Measurements from ENCODE around the gene TRIM33. TPM values are rescaled to one million over a fixed set of nuclear protein-coding genes. Genes with fewer than 3 reads are reported as not detected.

Gene TRIM33
- total RNA-seq, 2 donors from 2014 or later, result 15.7 to 17.9 TPM

DNA sequence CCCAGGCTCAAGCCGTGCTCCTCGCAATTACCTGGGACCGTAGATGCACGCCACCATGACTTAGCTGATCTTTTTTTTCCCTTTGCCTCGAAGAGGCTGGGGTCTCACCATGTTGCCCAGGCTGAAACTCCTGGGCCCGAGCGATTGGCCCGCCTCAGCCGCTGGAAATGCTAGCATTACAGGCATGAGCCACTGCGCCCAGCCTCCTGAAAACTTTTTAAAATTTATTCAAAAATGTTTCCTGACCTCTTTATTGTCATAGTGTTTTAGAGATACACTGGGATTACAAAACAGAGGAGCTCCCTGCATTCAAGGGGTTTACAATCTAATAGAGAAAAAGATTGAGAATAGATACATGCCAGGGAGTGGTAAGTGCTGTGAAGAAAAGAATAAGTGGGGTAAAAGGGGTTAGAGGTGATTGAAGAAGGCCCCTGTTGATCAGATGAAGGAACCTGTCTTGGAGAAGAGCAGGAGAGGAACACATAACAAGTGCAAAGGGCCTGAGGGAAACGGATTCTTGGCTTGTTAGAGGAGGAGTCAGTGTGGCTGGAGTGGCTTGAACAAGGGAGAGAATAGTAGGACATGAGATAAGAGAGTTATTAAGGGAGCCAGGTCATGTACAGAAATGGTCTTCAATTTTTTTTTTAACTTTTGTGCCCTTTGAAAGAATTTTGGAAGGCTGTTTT is 1.7 kb upstream of the TRIM33 start:
- Histone ChIP-seq H3K9me3 (no peaks in the 10 kb centered on the region), H3K4me1 (peaks cover 0 to 35% of the 10 kb centered on the region in 2 donors), H3K27ac (no peak overlapping the region), H3K27me3 (no peaks in the 10 kb centered on the region), H3K36me3 (no peaks in the 10 kb centered on the region), H3K4me3 (no peak overlapping the region)
- TF ChIP-seq, protein P1, sequence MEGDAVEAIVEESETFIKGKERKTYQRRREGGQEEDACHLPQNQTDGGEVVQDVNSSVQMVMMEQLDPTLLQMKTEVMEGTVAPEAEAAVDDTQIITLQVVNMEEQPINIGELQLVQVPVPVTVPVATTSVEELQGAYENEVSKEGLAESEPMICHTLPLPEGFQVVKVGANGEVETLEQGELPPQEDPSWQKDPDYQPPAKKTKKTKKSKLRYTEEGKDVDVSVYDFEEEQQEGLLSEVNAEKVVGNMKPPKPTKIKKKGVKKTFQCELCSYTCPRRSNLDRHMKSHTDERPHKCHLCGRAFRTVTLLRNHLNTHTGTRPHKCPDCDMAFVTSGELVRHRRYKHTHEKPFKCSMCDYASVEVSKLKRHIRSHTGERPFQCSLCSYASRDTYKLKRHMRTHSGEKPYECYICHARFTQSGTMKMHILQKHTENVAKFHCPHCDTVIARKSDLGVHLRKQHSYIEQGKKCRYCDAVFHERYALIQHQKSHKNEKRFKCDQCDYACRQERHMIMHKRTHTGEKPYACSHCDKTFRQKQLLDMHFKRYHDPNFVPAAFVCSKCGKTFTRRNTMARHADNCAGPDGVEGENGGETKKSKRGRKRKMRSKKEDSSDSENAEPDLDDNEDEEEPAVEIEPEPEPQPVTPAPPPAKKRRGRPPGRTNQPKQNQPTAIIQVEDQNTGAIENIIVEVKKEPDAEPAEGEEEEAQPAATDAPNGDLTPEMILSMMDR (IDR thresholded peaks at IDR 0.05), result no peak
- no peak for DNase-seq (ENCODE audit: low spot score)

DNA sequence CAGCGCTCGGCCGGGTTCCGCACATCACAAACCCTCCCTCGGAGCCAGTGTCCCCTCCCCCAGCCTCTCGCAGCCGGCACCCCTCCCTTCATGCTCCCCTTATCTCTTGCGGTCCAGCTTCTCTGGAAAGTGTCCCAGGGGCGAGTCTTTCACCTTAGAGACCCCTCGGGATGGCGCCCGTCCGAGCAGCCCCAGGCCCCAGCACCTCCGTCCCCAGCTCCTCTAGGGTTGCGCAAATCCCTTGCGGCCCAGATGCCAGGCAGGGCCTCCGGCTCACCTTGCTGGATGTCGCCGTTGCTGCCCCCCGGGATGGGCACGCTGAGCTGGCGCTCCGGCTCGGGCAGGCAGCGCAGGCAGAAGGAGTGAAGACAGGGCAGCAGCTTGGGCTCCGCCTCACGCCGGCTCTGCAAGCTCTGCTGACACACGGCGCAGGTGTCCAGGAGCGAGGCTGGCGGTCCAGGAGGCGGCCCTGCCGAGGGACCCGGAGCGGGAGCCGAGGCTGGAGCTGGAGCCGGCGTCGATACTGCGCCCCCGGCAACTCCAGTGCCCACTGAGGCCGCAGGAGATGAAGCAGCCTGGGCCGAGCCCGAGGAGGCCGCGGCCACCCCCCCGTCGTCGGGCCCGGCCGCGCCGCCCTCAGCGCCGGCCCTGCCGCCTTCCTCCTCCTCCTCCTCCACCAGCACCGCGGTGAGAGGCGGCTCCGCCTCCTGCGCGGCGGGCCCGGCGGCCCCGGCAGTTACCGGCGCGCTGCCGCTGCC is 550 bp downstream of the TRIM33 start:
- no peaks in the 10 kb centered on the region for H3K27me3 ChIP-seq
- H3K4me1 ChIP-seq, result peaks cover 0 to 39% of the 10 kb centered on the region in 2 donors
- H3K4me3 ChIP-seq, result peak overlapping the region; percentile 78 to 87
- no peak for DNase-seq (ENCODE audit: low spot score)
- H3K36me3 ChIP-seq, result no peaks in the 10 kb centered on the region
- TF ChIP-seq, protein P1 (IDR thresholded peaks at IDR 0.05), result no peak
- H3K9me3 ChIP-seq, result no peaks in the 10 kb centered on the region
- H3K27ac ChIP-seq, result peak overlapping the region; percentile 89 to 98

DNA sequence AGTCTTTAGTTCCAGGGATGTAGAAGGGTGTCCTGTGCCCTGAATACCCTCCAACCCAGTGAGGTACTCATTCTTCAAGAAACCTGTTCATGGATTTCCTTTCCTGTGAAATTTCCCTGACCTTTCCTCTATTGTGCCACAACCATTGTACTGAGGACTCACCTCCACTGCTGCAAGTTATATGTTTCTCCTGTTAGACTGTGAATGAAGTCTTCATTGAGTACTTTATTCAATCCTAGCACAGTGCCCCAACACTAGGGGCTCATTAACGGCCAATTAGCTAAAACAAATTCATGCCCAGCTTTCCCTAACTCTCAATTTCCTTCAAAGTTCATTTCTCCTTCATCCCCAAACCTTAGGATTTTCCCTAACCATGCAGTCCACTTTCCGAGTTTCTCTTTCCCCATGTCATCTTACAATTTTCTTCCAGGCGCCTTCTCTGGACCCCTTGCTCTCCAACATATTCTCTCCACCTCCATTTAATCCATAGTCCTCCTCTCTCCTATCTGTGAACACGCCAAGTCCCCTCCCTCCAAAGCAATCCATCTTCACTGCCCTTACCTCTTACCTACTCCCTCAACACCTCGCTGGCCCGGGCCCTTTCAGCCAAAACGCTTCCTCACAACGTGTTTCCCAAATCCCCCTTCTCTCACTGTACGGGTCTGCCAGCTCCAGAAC is 1.3 kb downstream of the TRIM33 start:
- H3K9me3 ChIP-seq, result no peaks in the 10 kb centered on the region
- H3K4me3 ChIP-seq, result peak overlapping the region; percentile 78 to 87
- peaks cover 0 to 39% of the 10 kb centered on the region in 2 donors for H3K4me1 ChIP-seq
- DNase-seq (ENCODE audit: low spot score), result no peak
- TF ChIP-seq, protein P1 (IDR thresholded peaks at IDR 0.05), result no peak
- peak overlapping the region; percentile 89 to 98 for H3K27ac ChIP-seq
- no peaks in the 10 kb centered on the region for H3K36me3 ChIP-seq
- H3K27me3 ChIP-seq, result no peaks in the 10 kb centered on the region

DNA sequence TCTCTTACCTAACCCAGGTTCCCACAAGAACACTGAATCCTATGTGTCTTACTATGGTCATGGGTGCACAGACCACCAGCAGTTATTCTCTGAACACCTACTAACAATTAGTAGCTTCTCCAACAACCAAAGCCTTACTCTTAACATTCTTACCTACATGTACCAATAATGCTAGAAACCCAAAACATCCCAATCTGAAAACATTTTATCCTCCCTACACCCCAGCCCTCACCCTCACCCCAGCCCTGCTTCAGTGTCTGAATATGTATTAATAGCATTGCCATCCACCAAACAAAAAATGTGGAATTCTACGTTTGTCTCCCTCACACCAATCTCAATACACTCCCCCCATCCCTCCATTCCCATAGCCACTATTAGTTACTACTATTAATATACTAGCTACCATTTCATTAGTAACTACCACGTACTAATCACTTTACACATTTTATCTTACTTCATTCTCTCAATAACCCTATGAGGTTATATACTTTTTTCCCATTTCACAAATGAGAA is 2.6 kb downstream of the TRIM33 start:
- TF ChIP-seq, protein P1 (IDR thresholded peaks at IDR 0.05), result no peak
- DNase-seq (ENCODE audit: low spot score), result no peak
- peaks cover 0 to 42% of the 10 kb centered on the region in 2 donors for H3K4me1 ChIP-seq
- no peaks in the 10 kb centered on the region for H3K36me3 ChIP-seq
- H3K4me3 ChIP-seq, result no peak overlapping the region
- no peaks in the 10 kb centered on the region for H3K9me3 ChIP-seq
- H3K27ac ChIP-seq, result no peak overlapping the region
- H3K27me3 ChIP-seq, result no peaks in the 10 kb centered on the region

DNA sequence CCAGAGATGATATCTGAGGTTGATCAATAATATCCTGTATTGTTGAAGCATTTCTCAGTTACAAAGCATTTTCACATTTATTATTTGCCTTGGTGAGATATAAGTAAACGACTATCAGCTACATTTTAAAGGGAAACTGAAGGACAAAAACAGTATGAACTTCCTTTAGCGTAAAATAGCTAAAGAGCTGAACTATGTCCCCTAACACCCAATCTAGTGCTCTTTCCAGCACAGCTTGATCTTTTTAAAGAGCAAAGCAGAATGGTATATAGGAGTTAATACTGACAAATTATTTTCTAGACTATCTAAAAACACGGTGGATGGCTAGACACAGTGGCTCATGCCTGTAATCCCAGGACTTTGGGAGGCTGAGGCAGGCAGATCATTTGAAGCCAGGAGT is 3.5 kb downstream of the TRIM33 start:
- Histone ChIP-seq H3K27me3 (no peaks in the 10 kb centered on the region), H3K4me1 (peaks cover 0 to 38% of the 10 kb centered on the region in 2 donors), H3K9me3 (no peaks in the 10 kb centered on the region), H3K36me3 (no peaks in the 10 kb centered on the region), H3K4me3 (no peak overlapping the region), H3K27ac (no peak overlapping the region)
- DNase-seq (ENCODE audit: low spot score), result no peak
- TF ChIP-seq, protein P1 (IDR thresholded peaks at IDR 0.05), result no peak

All from right atrium auricular region (tissue), 2 donors.